Spleen (tissue), 7 donors: Measurements from ENCODE around the gene ITSN1.

Experiments
- POLR2AphosphoS5 ChIP-seq, 3 donors: sonication (generic); formaldehyde crosslinking; IDR thresholded peaks; one replicate each; pipeline ENCODE4 v1.5.1; 2017; ENCODE audit warnings: antibody characterized with exemption in 3 of 3
- TF ChIP-seq, protein P1 (sequence below), 11 experiments: fragments of 200-600 bp in 7 of 11; fragments of 450-650 bp in 4 of 11; sonication (generic) in 4 of 11; IDR thresholded peaks in 8 of 11; conservative IDR thresholded peaks in 3 of 11; 1 replicate in 7 of 11; 2 replicates in 4 of 11; pipeline versions ENCODE4 v1.4.0 to v1.8.0; 2016 to 2021; ENCODE audit warnings: antibody characterized with exemption in 11 of 11, inconsistent platforms in 4 of 11, mild to moderate bottlenecking in 1 of 11
- donor health status: DM: no; HTN: no; CAD: no; lungs with moderate emphysema.
- donor health status: DM: no; HTN: no; CAD: no.
- donor health status: DM: no; HTN: no; CAD: no.

DNA sequence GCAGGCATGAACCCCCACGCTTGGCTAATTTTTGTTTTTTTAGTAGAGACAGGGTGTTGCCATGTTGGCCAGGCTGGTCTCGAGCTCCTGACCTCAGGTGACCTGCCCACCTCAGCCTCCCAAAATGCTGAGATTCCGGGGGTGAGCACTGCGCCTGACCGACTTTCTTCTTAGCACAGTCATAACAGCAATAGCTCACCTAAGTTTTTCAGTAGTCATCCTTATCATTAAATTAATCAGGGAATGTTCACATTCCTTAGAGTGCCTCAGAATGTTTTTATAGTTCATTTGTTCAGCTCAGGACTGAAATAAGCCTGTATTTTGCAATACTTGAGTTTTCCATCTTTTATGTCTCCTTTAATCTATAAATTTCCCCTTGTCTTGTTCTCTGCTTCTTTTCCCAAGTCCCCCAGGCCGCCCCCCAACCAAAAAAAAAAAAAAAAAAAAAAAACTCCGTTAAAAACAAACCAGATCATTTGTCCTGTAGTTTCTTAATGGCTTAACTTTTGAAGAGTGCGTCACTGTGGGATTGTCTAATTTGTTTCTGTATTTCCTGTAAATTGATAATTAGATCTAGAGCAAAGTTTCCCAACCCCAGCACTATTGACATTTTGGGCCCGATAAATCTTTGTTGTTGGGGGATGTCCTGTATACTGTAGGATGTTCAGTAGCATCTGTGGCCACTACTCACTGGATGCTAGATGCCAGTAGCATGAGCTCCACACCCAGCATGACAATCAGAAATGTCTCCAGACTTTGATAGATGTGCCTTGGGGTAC lies 120.7 kb downstream of the ITSN1 start:
- TF ChIP-seq, protein P1, sequence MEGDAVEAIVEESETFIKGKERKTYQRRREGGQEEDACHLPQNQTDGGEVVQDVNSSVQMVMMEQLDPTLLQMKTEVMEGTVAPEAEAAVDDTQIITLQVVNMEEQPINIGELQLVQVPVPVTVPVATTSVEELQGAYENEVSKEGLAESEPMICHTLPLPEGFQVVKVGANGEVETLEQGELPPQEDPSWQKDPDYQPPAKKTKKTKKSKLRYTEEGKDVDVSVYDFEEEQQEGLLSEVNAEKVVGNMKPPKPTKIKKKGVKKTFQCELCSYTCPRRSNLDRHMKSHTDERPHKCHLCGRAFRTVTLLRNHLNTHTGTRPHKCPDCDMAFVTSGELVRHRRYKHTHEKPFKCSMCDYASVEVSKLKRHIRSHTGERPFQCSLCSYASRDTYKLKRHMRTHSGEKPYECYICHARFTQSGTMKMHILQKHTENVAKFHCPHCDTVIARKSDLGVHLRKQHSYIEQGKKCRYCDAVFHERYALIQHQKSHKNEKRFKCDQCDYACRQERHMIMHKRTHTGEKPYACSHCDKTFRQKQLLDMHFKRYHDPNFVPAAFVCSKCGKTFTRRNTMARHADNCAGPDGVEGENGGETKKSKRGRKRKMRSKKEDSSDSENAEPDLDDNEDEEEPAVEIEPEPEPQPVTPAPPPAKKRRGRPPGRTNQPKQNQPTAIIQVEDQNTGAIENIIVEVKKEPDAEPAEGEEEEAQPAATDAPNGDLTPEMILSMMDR (IDR thresholded peaks at IDR 0.05 in 8 of 11, conservative IDR thresholded peaks at IDR 0.05 in 3 of 11) = no peak
- TF ChIP-seq POLR2AphosphoS5 (IDR thresholded peaks at IDR 0.05) = no peak
